ENCODE measurements around the gene AOC3.

DNA sequence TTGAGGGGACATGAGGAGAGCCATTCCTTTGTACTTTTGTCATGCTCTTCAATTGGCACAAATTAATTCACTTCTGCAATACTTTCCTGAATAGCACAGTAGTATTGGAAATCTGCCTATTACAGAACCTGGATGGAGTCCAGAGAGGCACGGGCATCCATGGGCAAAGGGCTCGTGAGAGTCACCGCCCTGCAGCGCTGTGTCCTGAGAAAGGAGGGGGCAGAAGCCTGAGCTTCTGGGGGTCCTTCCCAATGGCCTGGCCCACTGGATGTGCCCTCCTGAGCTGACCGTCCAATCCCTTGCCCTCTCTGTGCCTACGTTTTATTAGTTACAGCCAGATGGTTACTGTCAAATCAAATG lies 53.1 kb downstream of the AOC3 start:
- TF ChIP-seq POLR2A (IDR thresholded peaks at IDR 0.05; ENCODE audit: low read depth, low read length), result no peak
- no peak for TF ChIP-seq POLR2AphosphoS5 (IDR thresholded peaks at IDR 0.05; ENCODE audit: low read depth, low read length)
- no peak for TF ChIP-seq SPI1 (IDR thresholded peaks at IDR 0.05; ENCODE audit: low read depth, low read length)
- no peak for TF ChIP-seq PAX5 (IDR thresholded peaks at IDR 0.05; ENCODE audit: insufficient read depth, low read length, severe bottlenecking)
